Tibial nerve (tissue), 4 donors: ENCODE data around the gene HOXA9. TPM values are rescaled to one million over a fixed set of nuclear protein-coding genes. Genes with fewer than 3 reads are reported as not detected.

Source experiments
- DNase-seq, 2 donors: peaks; one replicate each; pipeline ENCODE4 v3.0.0-alpha.2; 2019; ENCODE audit warnings: low spot score in 2 of 2
- H3K27ac ChIP-seq, 4 donors: fragments of 200-600 bp; sonication (generic) in 3 of 4; one replicate each; pipeline ENCODE4 v1.5.1; 2017 to 2019; ENCODE audit warnings: mild to moderate bottlenecking in 1 of 4
- H3K27me3 ChIP-seq, 2 donors: fragments of 200-600 bp; sonication (generic) in 1 of 2; one replicate each; pipeline versions ENCODE4 v1.5.1 to v1.6.0; 2017 to 2019
- H3K36me3 ChIP-seq, 3 donors: fragments of 200-600 bp; sonication (generic); one replicate each; pipeline ENCODE4 v1.5.1; 2018 to 2019
- H3K4me1 ChIP-seq, 4 donors: fragments of 200-600 bp; sonication (generic) in 3 of 4; one replicate each; pipeline ENCODE4 v1.5.1; 2017 to 2019
- H3K4me3 ChIP-seq, 4 donors: fragments of 200-600 bp; sonication (generic) in 3 of 4; one replicate each; pipeline ENCODE4 v1.5.1; 2017 to 2019; ENCODE audit warnings: mild to moderate bottlenecking in 1 of 4, moderate library complexity in 1 of 4
- H3K9me3 ChIP-seq, 4 donors: fragments of 200-600 bp; sonication (generic) in 3 of 4; one replicate each; pipeline ENCODE4 v1.5.1; 2017 to 2019
- CTCF ChIP-seq, 5 experiments: fragments of 200-600 bp in 3 of 5; fragments of 450-650 bp in 2 of 5; sonication (generic) in 3 of 5; IDR thresholded peaks; one replicate each; pipeline ENCODE4 v1.5.1; 2016 to 2019; ENCODE audit warnings: antibody characterized with exemption in 5 of 5, mild to moderate bottlenecking in 3 of 5, moderate library complexity in 2 of 5
- EP300 ChIP-seq, 2 donors: sonication (generic); formaldehyde crosslinking; IDR thresholded peaks; one replicate each; pipeline ENCODE4 v1.6.1; 2017; ENCODE audit warnings: antibody characterized with exemption in 2 of 2, mild to moderate bottlenecking in 1 of 2
- POLR2A ChIP-seq, 2 donors: fragments of 450-650 bp; IDR thresholded peaks; one replicate each; pipeline ENCODE4 v1.6.1; 2017; ENCODE audit warnings: antibody characterized with exemption in 2 of 2, mild to moderate bottlenecking in 2 of 2, moderate library complexity in 2 of 2
- WGBS, 2 donors: methylation state at CpG; one replicate each; pipeline ENCODE4 v1.1.5; 2018; 5-methylcytosine and 5-hydroxymethylcytosine counted together
- total RNA-seq, 4 donors: library from RNA; depleted of rRNA; stranded (reverse); fragments of >200 nt; gene quantifications; one replicate each; pipeline ENCODE4 v1.1.0, GENCODE V29; 2016

The HOXA9 gene
- total RNA-seq, 4 donors from 2014 or later: 10.5 to 13.8 (median 12.7) TPM

- TF ChIP-seq POLR2A (IDR thresholded peaks at IDR 0.05) (no peak), CTCF (IDR thresholded peaks at IDR 0.05) (no peak), EP300 (IDR thresholded peaks at IDR 0.05) (no peak)
- Histone ChIP-seq H3K4me1 (peaks cover 0 to 58% (median 4%) of the 10 kb centered on the region in 4 donors), H3K9me3 (no peaks in the 10 kb centered on the region), H3K4me3 (peak overlapping the region; percentile 28 to 54 (median 44)), H3K27ac (peak overlapping the region; percentile 25 to 83 (median 76)), H3K36me3 (peaks cover 0 to 33% (median 0%) of the 10 kb centered on the region in 3 donors), H3K27me3 (peaks cover 0 to 85% of the 10 kb centered on the region in 2 donors)
- 43 to 70% methylated on average over 30 of the region's 30 CpGs for WGBS, 2 donors
- DNase-seq: no peak
These were observed 23.3 kb downstream of the HOXA9 start for GRCh38 chr7:27141923-27142579.

DNA sequence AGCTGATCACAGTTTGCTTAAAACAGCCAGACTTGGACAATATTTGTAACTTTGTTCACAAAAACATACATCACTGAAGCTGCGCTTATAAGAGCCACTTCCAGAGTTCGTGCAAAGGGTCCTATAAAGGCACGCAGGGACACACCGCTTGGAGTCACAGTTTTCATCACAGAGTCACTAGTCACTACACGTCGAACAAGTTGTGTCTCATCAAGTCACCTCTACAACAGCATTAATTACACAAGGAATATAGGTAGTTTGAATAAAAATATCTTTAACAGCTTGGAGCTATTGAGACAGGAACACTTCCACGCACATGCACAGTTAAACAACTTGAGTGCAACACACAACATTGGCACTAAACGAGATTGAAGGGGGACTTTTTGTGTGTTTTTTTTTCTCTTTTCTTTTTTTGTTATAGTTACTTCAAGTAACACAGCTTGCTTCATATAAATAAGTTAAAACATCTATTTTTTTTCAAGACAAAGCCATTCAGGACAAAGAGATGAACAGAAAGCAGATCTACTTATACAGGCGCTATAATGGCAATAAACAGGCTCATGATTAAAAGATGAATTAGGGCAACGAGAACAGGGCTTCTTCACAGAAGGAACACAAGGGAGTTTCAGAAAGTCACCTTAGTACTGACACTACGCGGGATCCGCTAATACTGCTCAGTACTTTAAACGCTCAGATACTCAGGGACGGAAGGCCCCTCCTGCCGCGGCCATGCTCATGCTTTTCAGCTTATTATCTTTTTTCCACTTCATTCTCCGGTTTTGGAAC, 24.0 kb downstream of the HOXA9 start:
- Histone ChIP-seq H3K27me3 (peaks cover 0 to 85% of the 10 kb centered on the region in 2 donors), H3K4me3 (peak overlapping the region in 2 of 4 donors; percentile 28 to 54), H3K9me3 (no peaks in the 10 kb centered on the region), H3K36me3 (peaks cover 0 to 33% (median 0%) of the 10 kb centered on the region in 3 donors), H3K4me1 (peaks cover 0 to 60% (median 8%) of the 10 kb centered on the region in 4 donors), H3K27ac (peak overlapping the region in 3 of 4 donors; percentile 25 to 77 (median 76))
- DNase-seq: no peak
- no peak for TF ChIP-seq POLR2A (IDR thresholded peaks at IDR 0.05)
- no peak for TF ChIP-seq EP300 (IDR thresholded peaks at IDR 0.05)
- no peak for TF ChIP-seq CTCF (IDR thresholded peaks at IDR 0.05)
- 85 to 91% methylated on average over 18 of the region's 18 CpGs for WGBS, 2 donors

- Histone ChIP-seq H3K36me3 (peaks cover 0 to 30% (median 0%) of the 10 kb centered on the region in 3 donors), H3K9me3 (no peaks in the 10 kb centered on the region), H3K4me3 (peak overlapping the region in 1 of 4 donors; percentile 28), H3K27ac (peak overlapping the region in 3 of 4 donors; percentile 74 to 77 (median 76)), H3K27me3 (peaks cover 0 to 85% of the 10 kb centered on the region in 2 donors), H3K4me1 (peaks cover 0 to 68% (median 15%) of the 10 kb centered on the region in 4 donors)
- 77 to 89% methylated on average over 15 of the region's 15 CpGs for WGBS, 2 donors
- TF ChIP-seq CTCF (IDR thresholded peaks at IDR 0.05) (no peak), EP300 (IDR thresholded peaks at IDR 0.05) (no peak), POLR2A (IDR thresholded peaks at IDR 0.05) (no peak)
- no peak for DNase-seq
These were observed 25.0 kb downstream of the HOXA9 start for GRCh38 chr7:27140126-27140857.

DNA sequence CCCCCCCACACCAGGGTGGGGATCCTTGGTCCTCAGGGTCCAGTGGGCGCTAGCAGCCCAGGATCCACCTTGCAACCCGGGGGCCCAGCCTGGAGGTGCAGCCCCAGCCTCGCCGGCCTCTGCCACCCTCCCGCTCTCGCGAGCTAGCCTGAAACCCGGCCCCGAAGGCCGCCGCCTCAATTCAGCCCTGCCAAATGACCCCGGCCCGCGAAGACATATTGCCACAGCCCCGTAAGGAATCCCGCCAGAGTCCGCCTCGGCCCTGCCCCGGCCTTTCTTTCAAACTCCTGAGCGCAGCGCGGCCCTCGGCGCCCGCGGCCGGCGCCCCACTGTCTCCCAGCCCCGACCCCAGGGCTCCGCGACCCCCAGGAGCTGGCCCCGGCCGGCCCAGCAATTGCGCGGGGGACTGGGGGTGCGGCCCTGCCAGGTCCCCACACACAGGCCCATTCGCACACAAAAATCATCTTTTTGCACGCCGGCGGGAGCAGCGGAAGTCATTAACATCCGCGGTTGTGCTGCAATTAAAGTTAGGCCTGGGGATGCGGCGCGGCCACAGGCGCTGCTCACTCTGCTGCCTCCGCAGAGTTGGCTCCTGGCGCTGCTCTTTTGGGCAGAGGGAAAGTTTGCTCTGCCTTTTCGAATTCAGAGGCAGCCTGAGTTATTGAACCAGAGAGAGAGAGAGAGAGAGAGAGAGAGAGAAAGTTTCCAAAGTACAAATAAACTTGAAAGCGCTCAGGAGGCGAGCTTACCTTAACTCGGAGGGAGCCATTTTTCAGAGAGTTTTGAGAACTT, 25.8 kb downstream of the HOXA9 start:
- H3K36me3 ChIP-seq: peaks cover 0 to 22% (median 0%) of the 10 kb centered on the region in 3 donors
- H3K27me3 ChIP-seq: peaks cover 0 to 83% of the 10 kb centered on the region in 2 donors
- peak overlapping the region in 3 of 4 donors; percentile 74 to 77 (median 76) for H3K27ac ChIP-seq
- H3K9me3 ChIP-seq: no peaks in the 10 kb centered on the region
- TF ChIP-seq EP300 (IDR thresholded peaks at IDR 0.05): no peak
- no peak for TF ChIP-seq POLR2A (IDR thresholded peaks at IDR 0.05)
- peaks cover 0 to 72% (median 19%) of the 10 kb centered on the region in 4 donors for H3K4me1 ChIP-seq
- 45 to 73% methylated on average over 40 to 53 of the region's 53 CpGs for WGBS, 2 donors
- no peak for DNase-seq
- H3K4me3 ChIP-seq: peak overlapping the region in 2 of 4 donors; percentile 24 to 28

DNA sequence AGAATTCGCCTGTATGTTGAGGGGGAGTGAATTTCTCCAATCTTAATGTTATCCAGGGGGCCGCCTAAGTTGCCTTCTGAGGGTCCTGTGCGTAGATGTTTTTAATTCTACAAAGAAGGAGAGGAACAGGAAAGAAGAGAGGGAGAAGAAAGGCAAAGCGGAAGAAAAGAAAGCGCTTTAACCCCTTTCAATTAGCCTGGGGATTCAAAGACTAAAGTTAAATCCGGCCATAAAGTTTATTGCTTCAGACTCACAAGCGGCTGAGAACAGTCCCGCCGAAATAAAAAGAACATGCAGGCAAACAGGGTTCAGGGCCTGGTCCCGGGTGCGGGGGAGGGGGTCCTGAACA, 26.4 kb downstream of the HOXA9 start:
- TF ChIP-seq EP300 (IDR thresholded peaks at IDR 0.05) (no peak), POLR2A (IDR thresholded peaks at IDR 0.05) (no peak), CTCF (IDR thresholded peaks at IDR 0.05) (no peak)
- 64 to 78% methylated on average over 11 of the region's 11 CpGs for WGBS, 2 donors
- Histone ChIP-seq H3K9me3 (no peaks in the 10 kb centered on the region), H3K36me3 (peaks cover 0 to 16% (median 0%) of the 10 kb centered on the region in 3 donors), H3K4me1 (peaks cover 0 to 70% (median 22%) of the 10 kb centered on the region in 4 donors), H3K4me3 (peak overlapping the region in 2 of 4 donors; percentile 24 to 28), H3K27me3 (peaks cover 0 to 78% of the 10 kb centered on the region in 2 donors), H3K27ac (peak overlapping the region in 3 of 4 donors; percentile 74 to 77 (median 76))
- DNase-seq: no peak
